ENCODE data around the gene GRB2. TPM values are rescaled to one million over a fixed set of nuclear protein-coding genes. Genes with fewer than 3 reads are reported as not detected.
A peak's percentile ranks its signal among the peaks of the same experiment; 100 is the strongest.

Gene GRB2
- total RNA-seq, 1 experiment from 2014 or later: 101 TPM

DNA sequence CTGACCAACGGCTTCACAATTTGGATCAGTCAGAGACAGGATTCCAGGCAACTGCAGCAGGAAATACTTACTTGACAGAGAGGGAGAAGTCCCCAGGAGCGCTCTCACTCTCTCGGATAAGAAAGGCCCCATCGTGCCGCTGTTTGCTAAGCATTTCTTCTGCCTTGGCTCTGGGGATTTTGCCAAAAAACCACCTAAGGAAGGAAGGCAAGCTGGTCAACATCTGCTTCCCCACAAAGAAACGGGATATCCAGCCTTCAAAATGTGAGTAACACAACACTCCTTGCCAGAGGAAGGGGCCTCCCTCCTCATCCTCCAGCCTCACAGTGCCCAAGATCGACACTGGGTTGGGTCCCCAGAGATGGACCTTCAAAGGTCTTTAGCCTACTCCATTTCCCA is 79.7 kb downstream of the GRB2 start:
- ChIA-PET CTCF (no interaction called here), POLR2A (ENCODE audit: low non-redundant PET) (no interaction called here)
- intact Hi-C loops (cut with micrococcal nuclease; ENCODE audit: unreplicated experiment): no loop called here
- H3K4me3 ChIP-seq (ENCODE audit: low read depth, low read length, poor library complexity, severe bottlenecking): no peak overlapping the region
- peaks cover 9% of the 10 kb centered on the region for H3K36me3 ChIP-seq (ENCODE audit: insufficient read depth, low read length, poor library complexity, severe bottlenecking)
- TF ChIP-seq, protein P1, sequence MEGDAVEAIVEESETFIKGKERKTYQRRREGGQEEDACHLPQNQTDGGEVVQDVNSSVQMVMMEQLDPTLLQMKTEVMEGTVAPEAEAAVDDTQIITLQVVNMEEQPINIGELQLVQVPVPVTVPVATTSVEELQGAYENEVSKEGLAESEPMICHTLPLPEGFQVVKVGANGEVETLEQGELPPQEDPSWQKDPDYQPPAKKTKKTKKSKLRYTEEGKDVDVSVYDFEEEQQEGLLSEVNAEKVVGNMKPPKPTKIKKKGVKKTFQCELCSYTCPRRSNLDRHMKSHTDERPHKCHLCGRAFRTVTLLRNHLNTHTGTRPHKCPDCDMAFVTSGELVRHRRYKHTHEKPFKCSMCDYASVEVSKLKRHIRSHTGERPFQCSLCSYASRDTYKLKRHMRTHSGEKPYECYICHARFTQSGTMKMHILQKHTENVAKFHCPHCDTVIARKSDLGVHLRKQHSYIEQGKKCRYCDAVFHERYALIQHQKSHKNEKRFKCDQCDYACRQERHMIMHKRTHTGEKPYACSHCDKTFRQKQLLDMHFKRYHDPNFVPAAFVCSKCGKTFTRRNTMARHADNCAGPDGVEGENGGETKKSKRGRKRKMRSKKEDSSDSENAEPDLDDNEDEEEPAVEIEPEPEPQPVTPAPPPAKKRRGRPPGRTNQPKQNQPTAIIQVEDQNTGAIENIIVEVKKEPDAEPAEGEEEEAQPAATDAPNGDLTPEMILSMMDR (conservative IDR thresholded peaks at IDR 0.05; ENCODE audit: low read depth, low read length): no peak
- TF ChIP-seq EZH2 (IDR thresholded peaks at IDR 0.05; ENCODE audit: borderline replicate concordance, low read depth, low read length, poor library complexity, severe bottlenecking): no peak
- BruUV-seq (replicated peaks): no TSS peak
- DNase-seq (ENCODE audit: low spot score): no peak
- H3K27ac ChIP-seq (ENCODE audit: low read depth, low read length, poor library complexity, severe bottlenecking): peak overlapping the region; percentile 33
- no peaks in the 10 kb centered on the region for H3K9me3 ChIP-seq (ENCODE audit: low read depth, low read length, poor library complexity, severe bottlenecking)
- H3K4me1 ChIP-seq (ENCODE audit: insufficient read depth, low read length, poor library complexity, severe bottlenecking): no peaks in the 10 kb centered on the region
- H3K27me3 ChIP-seq (replicated peaks; ENCODE audit: insufficient read depth, low read depth, low read length, poor library complexity): no peaks in the 10 kb centered on the region

DNA sequence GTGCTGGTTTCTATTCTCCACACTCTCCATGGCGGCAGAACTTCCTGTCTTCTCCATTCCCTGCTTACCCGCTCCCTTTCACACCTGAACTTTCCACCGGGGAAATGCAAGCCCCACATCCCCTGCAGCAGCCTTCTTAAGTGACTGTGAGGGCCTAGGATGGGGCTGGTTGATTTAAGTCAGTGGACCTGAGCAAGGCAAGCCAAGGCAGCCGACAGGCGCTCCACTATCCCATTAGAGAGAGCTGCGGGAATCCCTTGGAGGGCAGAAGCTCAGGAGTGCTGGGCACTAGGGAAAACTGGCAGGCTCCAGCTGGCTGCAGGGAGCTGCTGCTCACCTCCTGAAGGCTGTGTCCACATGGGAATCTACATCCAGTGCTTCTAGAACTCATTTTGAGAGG is 80.1 kb downstream of the GRB2 start:
- no peak for DNase-seq (ENCODE audit: low spot score)
- TF ChIP-seq, protein P1 (conservative IDR thresholded peaks at IDR 0.05; ENCODE audit: low read depth, low read length): no peak
- ChIA-PET CTCF (no interaction called here), POLR2A (ENCODE audit: low non-redundant PET) (no interaction called here)
- intact Hi-C loops (cut with micrococcal nuclease; ENCODE audit: unreplicated experiment): no loop called here
- Histone ChIP-seq H3K27me3 (replicated peaks; ENCODE audit: insufficient read depth, low read depth, low read length, poor library complexity) (no peaks in the 10 kb centered on the region), H3K4me3 (ENCODE audit: low read depth, low read length, poor library complexity, severe bottlenecking) (no peak overlapping the region), H3K9me3 (ENCODE audit: low read depth, low read length, poor library complexity, severe bottlenecking) (no peaks in the 10 kb centered on the region), H3K36me3 (ENCODE audit: insufficient read depth, low read length, poor library complexity, severe bottlenecking) (peaks cover 14% of the 10 kb centered on the region), H3K27ac (ENCODE audit: low read depth, low read length, poor library complexity, severe bottlenecking) (peak overlapping the region; percentile 33), H3K4me1 (ENCODE audit: insufficient read depth, low read length, poor library complexity, severe bottlenecking) (no peaks in the 10 kb centered on the region)
- no TSS peak for BruUV-seq (replicated peaks)

DNA sequence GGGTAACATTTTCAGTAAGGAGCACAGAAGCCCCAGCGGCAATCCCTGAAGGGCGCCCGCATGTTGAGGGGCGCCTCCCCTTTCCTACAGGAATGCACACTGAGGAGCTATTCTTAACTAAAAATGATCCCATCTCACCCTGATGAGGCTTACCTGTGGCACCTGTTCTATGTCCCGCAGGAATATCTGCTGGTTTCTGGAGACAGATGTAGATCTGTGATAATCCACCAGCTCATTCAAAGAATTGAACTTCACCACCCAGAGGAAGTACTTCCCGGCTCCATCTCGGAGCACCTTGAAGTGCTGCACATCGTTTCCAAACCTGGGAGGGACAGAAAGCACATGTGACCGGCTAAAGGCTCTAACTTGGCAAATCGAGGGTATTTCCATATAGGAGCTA is 84.0 kb downstream of the GRB2 start:
- H3K27me3 ChIP-seq (replicated peaks; ENCODE audit: insufficient read depth, low read depth, low read length, poor library complexity): no peaks in the 10 kb centered on the region
- no peaks in the 10 kb centered on the region for H3K4me1 ChIP-seq (ENCODE audit: insufficient read depth, low read length, poor library complexity, severe bottlenecking)
- no peak for DNase-seq (ENCODE audit: low spot score)
- CTCF ChIA-PET: interaction anchor here (0.6 kb wide), 1 partner anchor 195 kb away, joined by 4 read pairs; no protein-coding TSS in a partner anchor
- H3K36me3 ChIP-seq (ENCODE audit: insufficient read depth, low read length, poor library complexity, severe bottlenecking): peaks cover 23% of the 10 kb centered on the region
- intact Hi-C loops (cut with micrococcal nuclease; ENCODE audit: unreplicated experiment): no loop called here
- no peaks in the 10 kb centered on the region for H3K9me3 ChIP-seq (ENCODE audit: low read depth, low read length, poor library complexity, severe bottlenecking)
- POLR2A ChIA-PET (ENCODE audit: low non-redundant PET): interaction anchor here (0.6 kb wide), 1 partner anchor 1248 kb away, joined by 3 read pairs; no protein-coding TSS in a partner anchor
- H3K27ac ChIP-seq (ENCODE audit: low read depth, low read length, poor library complexity, severe bottlenecking): no peak overlapping the region
- TF ChIP-seq, protein P1 (conservative IDR thresholded peaks at IDR 0.05; ENCODE audit: low read depth, low read length): no peak
- no peak for TF ChIP-seq EZH2 (IDR thresholded peaks at IDR 0.05; ENCODE audit: borderline replicate concordance, low read depth, low read length, poor library complexity, severe bottlenecking)
- no TSS peak for BruUV-seq (replicated peaks)
- H3K4me3 ChIP-seq (ENCODE audit: low read depth, low read length, poor library complexity, severe bottlenecking): no peak overlapping the region

Data from A673 (cell line).